ACC112 (cell line): ENCODE measurements around the gene ADIPOR2.

Source experiments
- H2AFZ ChIP-seq: fragments of 200-600 bp; sonication (generic); one replicate; pipeline ENCODE4 v1.6.0; 2017; ENCODE audit warnings: antibody characterized with exemption, low read length; ENCODE audit not compliant: unreplicated experiment
- H3K27ac ChIP-seq: fragments of 200-600 bp; sonication (generic); 2 replicates; pipeline ENCODE4 v1.5.1; 2014; ENCODE audit warnings: low read depth, mild to moderate bottlenecking, antibody characterized with exemption, low read length, moderate library complexity
- H3K27me3 ChIP-seq: fragments of 200-600 bp; sonication (generic); 2 replicates; pipeline ENCODE4 v1.6.1; 2014; ENCODE audit warnings: mild to moderate bottlenecking, antibody characterized with exemption, low read length, moderate library complexity, mixed read lengths; ENCODE audit not compliant: insufficient read depth
- H3K36me3 ChIP-seq: fragments of 200-600 bp; sonication (generic); 2 replicates; pipeline ENCODE4 v1.6.1; 2016; ENCODE audit warnings: mild to moderate bottlenecking, antibody characterized with exemption, low read length, moderate library complexity, mixed read lengths; ENCODE audit not compliant: insufficient read depth
- H3K4me1 ChIP-seq: fragments of 200-600 bp; sonication (generic); one replicate; pipeline ENCODE4 v1.6.1; 2016; ENCODE audit warnings: low read length, mixed read lengths; ENCODE audit not compliant: insufficient read depth, unreplicated experiment, control insufficient read depth
- H3K4me3 ChIP-seq: fragments of 200-600 bp; sonication (generic); 2 replicates; pipeline ENCODE4 v1.5.1; 2014; ENCODE audit warnings: mild to moderate bottlenecking, low read depth, low read length
- H3K79me2 ChIP-seq: fragments of 200-600 bp; sonication (generic); one replicate; pipeline ENCODE4 v1.6.0; 2016; ENCODE audit warnings: low read length; ENCODE audit not compliant: control insufficient read depth, unreplicated experiment, insufficient read depth

ADIPOR2 gene

GRCh38 chr12:1828856-1829255 is 138.0 kb downstream of the ADIPOR2 start:
- peaks cover 76% of the 10 kb centered on the region for H3K27me3 ChIP-seq
- H3K27ac ChIP-seq = no peak overlapping the region
- no peaks in the 10 kb centered on the region for H3K36me3 ChIP-seq
- no peak overlapping the region for H2AFZ ChIP-seq
- H3K79me2 ChIP-seq = no peaks in the 10 kb centered on the region
- H3K4me3 ChIP-seq = no peak overlapping the region
- no peaks in the 10 kb centered on the region for H3K4me1 ChIP-seq

- Histone ChIP-seq H3K36me3 (no peaks in the 10 kb centered on the region), H3K79me2 (no peaks in the 10 kb centered on the region), H3K4me1 (no peaks in the 10 kb centered on the region), H3K27me3 (peaks cover 77% of the 10 kb centered on the region), H3K4me3 (no peak overlapping the region), H3K27ac (no peak overlapping the region), H2AFZ (no peak overlapping the region)
Measured at GRCh38 chr12:1829306-1829900, 138.5 kb downstream of the ADIPOR2 start.

- Histone ChIP-seq H3K79me2 (no peaks in the 10 kb centered on the region), H3K27me3 (peaks cover 77% of the 10 kb centered on the region), H2AFZ (no peak overlapping the region), H3K36me3 (no peaks in the 10 kb centered on the region), H3K4me3 (no peak overlapping the region), H3K27ac (no peak overlapping the region), H3K4me1 (no peaks in the 10 kb centered on the region)
Measured at GRCh38 chr12:1830401-1830845, 139.6 kb downstream of the ADIPOR2 start.

- peaks cover 78% of the 10 kb centered on the region for H3K27me3 ChIP-seq
- no peak overlapping the region for H3K27ac ChIP-seq
- H2AFZ ChIP-seq = no peak overlapping the region
- H3K36me3 ChIP-seq = no peaks in the 10 kb centered on the region
- H3K4me1 ChIP-seq = no peaks in the 10 kb centered on the region
- no peaks in the 10 kb centered on the region for H3K79me2 ChIP-seq
- no peak overlapping the region for H3K4me3 ChIP-seq
Measured at GRCh38 chr12:1830981-1831963, 140.4 kb downstream of the ADIPOR2 start.

GRCh38 chr12:1832801-1833595 is 142.1 kb downstream of the ADIPOR2 start:
- Histone ChIP-seq H3K27me3 (peaks cover 74% of the 10 kb centered on the region), H3K27ac (no peak overlapping the region)

GRCh38 chr12:1833596-1834028 is 142.7 kb downstream of the ADIPOR2 start:
- Histone ChIP-seq H3K4me1 (no peaks in the 10 kb centered on the region), H3K27ac (no peak overlapping the region), H2AFZ (no peak overlapping the region), H3K36me3 (no peaks in the 10 kb centered on the region), H3K4me3 (no peak overlapping the region), H3K79me2 (no peaks in the 10 kb centered on the region), H3K27me3 (peaks cover 75% of the 10 kb centered on the region)

More at GRCh38 chr12:1832801-1833595, 142.1 kb downstream of the ADIPOR2 start:
- no peaks in the 10 kb centered on the region for H3K36me3 ChIP-seq
- H3K4me3 ChIP-seq = no peak overlapping the region
- no peaks in the 10 kb centered on the region for H3K79me2 ChIP-seq
- no peaks in the 10 kb centered on the region for H3K4me1 ChIP-seq
- no peak overlapping the region for H2AFZ ChIP-seq

- H3K79me2 ChIP-seq = no peaks in the 10 kb centered on the region
- H3K4me1 ChIP-seq = no peaks in the 10 kb centered on the region
- no peak overlapping the region for H3K27ac ChIP-seq
- H3K36me3 ChIP-seq = no peaks in the 10 kb centered on the region
- H2AFZ ChIP-seq = no peak overlapping the region
- H3K27me3 ChIP-seq = peaks cover 77% of the 10 kb centered on the region
- no peak overlapping the region for H3K4me3 ChIP-seq
Measured at GRCh38 chr12:1834186-1834925, 143.5 kb downstream of the ADIPOR2 start.

- Histone ChIP-seq H3K4me1 (no peaks in the 10 kb centered on the region), H3K36me3 (no peaks in the 10 kb centered on the region), H3K27me3 (peaks cover 75% of the 10 kb centered on the region)
Measured at GRCh38 chr12:1835211-1836131, 144.6 kb downstream of the ADIPOR2 start.

GRCh38 chr12:1836241-1836803 is 145.5 kb downstream of the ADIPOR2 start:
- H3K36me3 ChIP-seq = no peaks in the 10 kb centered on the region
- no peaks in the 10 kb centered on the region for H3K79me2 ChIP-seq
- no peaks in the 10 kb centered on the region for H3K4me1 ChIP-seq
- no peak overlapping the region for H3K4me3 ChIP-seq
- H3K27me3 ChIP-seq = peaks cover 75% of the 10 kb centered on the region
- no peak overlapping the region for H3K27ac ChIP-seq
- no peak overlapping the region for H2AFZ ChIP-seq

More at GRCh38 chr12:1835211-1836131, 144.6 kb downstream of the ADIPOR2 start:
- no peak overlapping the region for H3K4me3 ChIP-seq
- H3K79me2 ChIP-seq = no peaks in the 10 kb centered on the region
- no peak overlapping the region for H3K27ac ChIP-seq
- no peak overlapping the region for H2AFZ ChIP-seq
